GDM1 (cell line): Measurements from ENCODE around the gene WHAMM.
"Not testable (repeated sequence)": the region's sequence is repeated elsewhere in the genome, so short reads cannot be mapped to it uniquely, and the experiment has no call there.

Experiments
- DNase-seq: peaks from one replicate; lab custom pipeline; 2025; lab: John Stamatoyannopoulos, UW

WHAMM gene

GRCh38 chr15:82809308-82810060 lies at the start of gene WHAMM:
Gene WHAMM (plus strand): TSS chr15:82809628. CDS start chr15:82809727, 99 bp downstream.
- DNase-seq = peak; percentile 93

GRCh38 chr15:82763361-82764116 lies 45.9 kb upstream of the WHAMM start:
- no peak for DNase-seq

DNA sequence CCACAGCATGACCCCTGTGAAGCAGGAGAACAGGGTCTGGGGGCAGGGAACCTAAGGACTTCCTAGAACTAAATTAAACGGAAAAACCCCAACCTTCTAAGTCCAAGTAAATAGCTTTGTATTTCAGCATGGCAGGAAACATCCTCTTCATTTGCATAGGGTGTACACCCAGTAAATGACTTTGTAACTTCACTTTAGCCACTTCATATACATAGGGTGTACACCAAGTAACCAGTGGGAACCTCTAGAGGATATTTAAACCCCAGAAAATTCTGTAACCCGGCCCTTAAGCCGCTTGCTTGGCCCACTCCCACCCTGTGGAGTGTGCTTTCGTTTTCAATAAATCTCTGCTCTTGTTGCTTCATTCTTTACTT lies 45.3 kb upstream of the WHAMM start:
- no peak for DNase-seq

DNA sequence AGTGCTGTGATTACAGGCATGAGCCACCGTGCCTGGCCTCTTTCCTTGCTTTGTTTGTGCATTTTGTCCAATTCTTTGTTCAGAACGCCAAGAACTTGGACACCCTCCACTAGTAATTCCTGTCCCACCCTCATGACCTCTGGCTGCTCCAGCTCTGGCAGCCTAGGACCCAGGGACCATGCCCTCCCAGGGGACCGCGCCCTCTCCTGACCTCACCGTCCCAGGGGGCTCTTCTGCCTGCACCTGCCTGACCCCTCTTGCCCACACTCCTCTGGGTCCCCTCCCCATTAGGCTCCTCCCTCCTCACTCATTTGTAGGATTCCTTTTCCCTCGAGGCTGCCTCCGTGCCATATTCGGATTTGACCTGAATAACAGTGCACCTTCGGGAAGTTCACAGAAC lies 44.7 kb upstream of the WHAMM start:
- DNase-seq = no peak

DNA sequence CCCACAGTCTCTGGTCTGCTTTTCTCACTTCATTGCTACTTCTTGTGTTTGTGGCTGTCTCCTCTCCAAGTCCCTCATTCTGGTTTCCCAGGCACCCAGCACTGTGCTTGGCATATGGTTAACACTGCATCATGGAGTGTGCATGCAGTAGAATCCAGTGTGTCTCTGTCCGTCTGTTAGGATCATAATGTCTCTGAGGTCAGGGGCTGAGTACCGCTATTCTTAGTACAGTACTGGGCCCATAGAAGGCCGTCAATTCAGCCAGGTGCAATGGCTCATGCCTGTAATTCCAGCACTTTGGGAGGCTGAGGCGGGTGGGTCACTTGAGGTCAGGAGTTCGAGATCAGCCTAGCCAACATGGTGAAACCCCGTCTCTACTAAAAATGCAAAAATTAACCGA lies 43.2 kb upstream of the WHAMM start:
- DNase-seq = not testable (repeated sequence)

DNA sequence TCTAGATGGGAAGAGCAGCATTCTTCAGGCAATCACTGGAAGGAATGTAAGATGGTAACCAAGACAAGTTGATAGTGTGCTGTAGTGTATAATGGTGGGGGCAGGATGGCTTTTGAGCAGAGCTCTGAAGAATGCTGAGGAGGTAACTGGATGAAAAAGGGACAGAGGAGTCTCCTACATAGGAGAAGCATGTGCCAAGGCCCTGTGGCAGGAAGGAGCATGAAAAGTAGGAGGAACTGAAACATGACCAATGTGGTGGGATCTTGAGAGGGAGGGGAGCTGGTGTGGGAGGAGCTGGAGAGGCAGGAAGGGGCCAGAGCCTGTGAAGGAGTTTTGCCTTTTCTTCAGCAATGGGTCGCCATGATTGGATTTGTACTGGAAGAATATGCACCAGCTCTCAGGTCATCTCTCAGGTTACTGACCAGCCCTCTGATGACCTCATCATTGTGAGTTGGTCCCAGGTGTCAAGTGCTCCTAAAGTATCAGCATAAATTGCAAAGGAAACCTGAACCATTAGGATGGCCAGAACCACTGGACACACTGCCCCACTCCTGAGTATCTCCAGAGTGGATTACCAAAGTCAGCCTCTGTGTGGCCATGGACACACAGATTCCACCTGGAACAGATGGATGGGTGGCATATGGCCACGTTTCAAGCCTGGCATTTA lies 42.1 kb upstream of the WHAMM start:
- DNase-seq = no peak

DNA sequence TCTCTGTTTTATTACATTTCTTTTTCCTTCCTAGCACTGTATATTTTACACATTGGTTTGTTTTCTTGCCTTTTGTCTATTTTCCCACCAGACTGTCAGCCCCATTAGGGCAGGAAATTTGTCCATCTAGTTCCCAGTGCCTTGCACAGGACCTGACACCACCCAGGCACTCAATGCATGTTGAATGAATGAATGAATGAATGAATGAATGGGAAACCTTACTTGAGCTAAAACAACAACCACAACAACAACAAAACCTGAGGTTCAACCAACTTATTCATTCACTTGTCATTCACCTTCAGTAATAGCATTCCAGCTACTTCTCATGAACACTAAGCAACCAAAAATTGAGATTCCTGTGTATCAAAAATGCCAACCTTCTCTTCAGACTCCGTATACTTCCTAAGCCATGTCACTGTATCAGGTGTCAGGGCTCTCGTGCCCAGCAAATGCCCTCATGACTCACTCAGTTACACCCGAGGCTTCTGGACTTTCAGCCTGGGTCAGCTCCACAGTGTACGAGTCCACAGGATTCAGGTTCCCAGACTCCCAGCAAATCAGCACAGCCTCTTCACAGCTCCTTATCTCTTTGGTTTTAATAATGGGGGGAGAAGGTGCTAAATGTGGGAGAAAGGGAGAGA lies 40.9 kb upstream of the WHAMM start:
- no peak for DNase-seq

DNA sequence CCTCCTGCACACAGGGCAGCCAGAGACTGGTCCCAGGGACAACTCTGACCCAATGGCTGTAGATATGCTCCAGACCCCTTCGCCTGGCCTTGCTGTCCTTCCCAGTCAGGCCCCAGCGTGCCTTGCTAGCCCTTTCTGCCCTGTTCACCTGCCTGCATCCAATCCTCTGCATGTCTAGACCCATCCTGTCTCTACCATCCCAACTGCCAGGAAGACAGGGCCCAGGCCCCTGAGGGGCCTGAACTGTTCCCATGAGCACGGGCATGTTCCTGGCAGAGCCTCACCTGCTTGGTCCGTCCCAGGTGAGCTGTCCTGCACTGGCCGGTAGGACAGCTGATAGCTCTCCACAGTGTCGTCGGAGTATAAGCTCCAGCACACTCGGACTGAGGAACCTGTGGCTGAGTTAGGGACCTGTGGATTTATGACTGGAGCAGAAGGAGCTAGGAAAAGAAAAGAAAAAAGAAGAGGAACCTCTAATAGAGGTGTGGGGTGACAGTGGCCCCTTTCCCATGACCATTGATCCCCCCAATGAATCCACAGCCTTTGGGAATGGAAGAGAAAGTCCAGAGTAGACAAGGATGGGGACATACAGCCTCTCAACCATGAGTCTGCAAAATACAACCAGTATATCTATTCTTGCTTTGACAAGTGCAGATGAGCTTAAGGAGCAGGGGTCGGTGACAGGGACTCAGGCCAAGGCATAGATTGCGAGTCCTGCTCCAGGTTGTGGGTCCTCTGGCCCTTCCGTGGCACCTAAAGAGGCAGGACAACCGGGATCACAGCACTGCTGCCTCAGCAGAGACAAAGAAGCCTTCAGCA lies 37.4 kb upstream of the WHAMM start:
- DNase-seq = no peak

GRCh38 chr15:82774496-82774895 lies 34.9 kb upstream of the WHAMM start:
- no peak for DNase-seq

DNA sequence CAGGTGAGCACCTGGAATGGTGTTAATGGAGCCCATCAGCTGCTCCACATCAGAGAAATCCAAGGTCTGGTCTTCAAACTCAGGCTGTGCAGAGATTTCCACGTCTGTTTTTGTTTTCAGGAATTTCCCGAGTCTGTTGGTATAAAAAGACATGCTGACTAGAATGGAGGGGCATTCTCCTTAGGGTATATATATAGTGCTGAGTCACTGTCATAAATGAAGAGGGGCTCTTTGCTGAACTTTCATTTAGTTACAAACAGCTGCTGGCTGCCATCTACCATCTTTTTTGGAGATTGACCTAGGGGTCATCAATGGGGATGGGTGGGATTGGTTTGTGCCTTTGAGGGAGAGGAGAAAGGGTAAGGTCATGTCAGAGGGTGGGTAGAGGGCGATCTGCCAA lies 30.7 kb upstream of the WHAMM start:
- no peak for DNase-seq

DNA sequence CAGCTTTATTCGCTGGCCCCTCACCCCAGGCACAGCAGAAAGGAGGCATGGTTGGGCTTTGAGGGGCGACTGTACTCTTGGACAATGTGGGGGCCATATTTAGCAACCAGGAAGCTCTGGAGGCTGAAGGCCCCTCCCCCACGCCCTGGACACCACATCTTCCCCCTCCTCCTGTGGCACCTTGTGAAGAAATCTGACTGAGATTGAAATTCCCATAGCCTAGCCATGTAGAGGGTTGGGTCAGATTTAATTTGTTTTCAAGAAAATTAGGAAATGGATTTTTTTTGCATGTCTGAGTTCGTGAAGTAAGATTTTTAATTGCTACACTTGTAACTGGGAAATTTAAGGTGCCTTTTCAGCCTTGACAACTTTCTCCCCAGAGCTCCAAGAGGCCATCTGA lies 28.1 kb upstream of the WHAMM start:
- no peak for DNase-seq

- no peak for DNase-seq
Observed at GRCh38 chr15:82788496-82788895, 20.9 kb upstream of the WHAMM start.

GRCh38 chr15:82789491-82789890 lies 19.9 kb upstream of the WHAMM start:
- DNase-seq = no peak

GRCh38 chr15:82790321-82790720 lies 19.1 kb upstream of the WHAMM start:
- DNase-seq = no peak

GRCh38 chr15:82792068-82792467 lies 17.4 kb upstream of the WHAMM start:
- no peak for DNase-seq

DNA sequence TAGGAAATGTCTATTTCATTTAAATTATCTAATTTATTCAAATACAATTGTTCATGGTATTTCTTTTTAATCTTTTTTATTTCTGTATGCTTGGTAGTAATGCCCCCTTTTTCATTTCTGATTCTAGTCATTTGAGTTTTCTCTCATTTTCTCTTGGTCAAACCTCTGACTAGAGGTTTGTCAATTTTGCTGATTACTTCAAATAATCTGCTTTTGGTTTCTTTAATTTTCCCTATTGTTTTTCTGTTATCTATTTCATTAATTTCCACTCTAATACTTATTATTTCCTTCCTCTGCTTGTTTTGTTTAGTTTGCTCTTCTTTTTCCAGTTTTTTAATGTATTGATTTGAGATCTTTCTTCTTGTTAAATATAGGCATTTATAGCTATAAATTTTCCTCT lies 15.7 kb upstream of the WHAMM start:
- no peak for DNase-seq

DNA sequence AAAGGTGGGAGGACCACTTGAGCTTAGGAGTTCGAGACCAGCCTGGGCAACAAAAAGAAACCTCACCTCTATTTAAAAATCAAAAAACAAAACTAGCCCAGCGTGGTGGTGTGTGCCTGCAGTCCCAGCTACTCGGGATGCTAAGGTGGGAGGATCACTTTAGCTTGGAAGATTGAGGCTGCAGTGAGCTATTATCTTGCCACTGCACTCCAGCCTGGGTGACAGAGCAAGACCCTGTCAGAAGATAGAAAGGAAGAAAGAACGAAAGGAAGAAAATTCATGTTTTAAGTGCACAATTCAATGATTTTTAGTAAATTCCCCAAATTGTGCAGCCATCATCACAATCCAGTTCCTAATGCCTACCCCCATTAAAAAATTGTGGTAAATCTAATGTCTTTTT lies 11.3 kb upstream of the WHAMM start:
- no peak for DNase-seq

- DNase-seq = no peak
Observed at GRCh38 chr15:82798531-82799166, 10.8 kb upstream of the WHAMM start.

DNA sequence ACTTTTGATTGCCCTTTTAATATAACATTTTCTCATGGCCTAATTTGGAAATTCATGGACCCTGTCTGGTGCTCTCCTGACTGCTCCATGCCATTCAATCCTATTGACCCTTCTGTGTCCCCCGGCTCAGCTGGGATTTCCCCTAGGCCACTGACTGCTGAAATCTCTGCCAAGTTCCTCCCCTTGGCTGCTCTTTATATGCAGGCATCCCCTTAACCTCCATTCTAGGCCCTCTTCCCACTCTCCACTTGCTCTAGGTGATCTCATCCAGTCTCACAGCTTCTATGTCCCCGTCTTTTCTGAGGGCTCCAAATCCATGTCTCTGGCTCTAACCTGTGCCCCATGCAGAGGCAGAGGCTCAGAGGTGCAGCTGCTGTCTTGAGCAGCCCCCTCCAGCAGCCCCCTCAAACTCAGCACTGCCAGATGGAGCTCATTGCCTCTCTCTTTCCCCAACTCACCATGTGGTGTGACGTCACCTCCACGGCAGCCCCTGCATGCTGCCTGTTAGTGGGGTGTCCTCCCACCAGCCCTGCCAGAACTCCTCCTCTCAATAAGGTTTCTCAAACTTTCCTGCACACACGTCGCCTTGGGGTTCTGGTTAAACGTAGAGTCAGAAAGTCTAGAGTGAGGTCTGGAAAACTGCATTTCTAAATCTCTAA lies 10.1 kb upstream of the WHAMM start:
- DNase-seq = no peak

DNA sequence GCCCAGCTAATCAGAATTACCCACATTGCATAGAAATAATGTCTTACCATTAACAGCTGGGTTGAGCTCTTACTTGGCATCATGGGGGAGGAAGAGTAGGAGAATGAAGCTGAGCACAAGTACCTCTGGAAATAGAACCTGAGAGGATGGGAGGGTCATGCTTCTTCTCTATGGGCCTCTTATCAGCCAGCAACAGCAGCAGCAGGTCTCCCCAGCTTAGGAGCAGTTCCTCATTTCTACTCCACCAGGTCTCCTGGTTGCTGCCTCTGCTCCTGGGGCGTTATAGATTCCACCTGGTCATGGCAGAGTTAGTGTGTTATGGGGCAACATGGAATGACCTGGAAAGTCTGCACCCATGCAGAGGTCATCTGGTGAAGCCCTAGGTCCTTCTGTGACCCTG lies 6.9 kb upstream of the WHAMM start:
- DNase-seq = peak; percentile 48
